ENCODE data around the gene ZNF488.

The ZNF488 gene

DNA sequence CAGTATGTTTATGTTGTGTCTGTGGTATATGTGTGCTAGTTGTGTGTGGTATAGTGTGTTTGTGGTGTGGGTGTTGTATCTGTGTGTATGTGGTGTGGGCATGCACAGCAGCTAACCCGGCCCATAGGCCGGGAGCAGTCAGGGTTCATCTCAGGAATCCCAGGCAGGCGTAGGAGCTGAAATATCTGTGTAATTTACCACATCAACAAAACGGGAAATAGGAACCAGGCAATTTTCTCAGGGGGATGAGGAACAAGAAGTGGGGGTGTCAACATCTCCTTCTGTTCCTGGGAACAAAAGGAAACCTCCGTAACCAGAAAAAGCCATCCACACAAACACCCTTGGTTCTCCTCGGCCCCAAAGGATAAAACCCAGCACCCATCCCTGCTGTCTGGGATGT lies 24.5 kb upstream of the ZNF488 start:
- no peak for DNase-seq
- ChIA-PET CTCF (no interaction called here), POLR2A (no interaction called here)
- no peak overlapping the region for H3K27ac ChIP-seq (ENCODE audit: insufficient read depth in 1 of 2, low read depth in 1 of 2, low read length in 2 of 2, poor library complexity in 1 of 2, severe bottlenecking in 2 of 2)
- WGBS (ENCODE audit: insufficient coverage), result no CpG with 5 or more reads among the region's 6 CpGs
- H3K36me3 ChIP-seq (ENCODE audit: control insufficient read depth in 4 of 4, insufficient read depth in 4 of 4, low read length in 3 of 4), result no peaks in the 10 kb centered on the region
- H3K9me3 ChIP-seq (ENCODE audit: control extremely low read depth in 1 of 5, control insufficient read depth in 4 of 5, insufficient read depth in 2 of 5, low read depth in 1 of 5, low read length in 4 of 5), result no peaks in the 10 kb centered on the region
- H3K4me3 ChIP-seq (ENCODE audit: control insufficient read depth in 1 of 7, extremely low read depth in 1 of 7, insufficient read depth in 4 of 7, low read depth in 2 of 7, low read length in 6 of 7), result no peak overlapping the region
- H3K27me3 ChIP-seq (replicated peaks in 2 of 5; ENCODE audit: control insufficient read depth in 4 of 5, insufficient read depth in 5 of 5, low read length in 4 of 5), result no peaks in the 10 kb centered on the region
- no peaks in the 10 kb centered on the region for H3K4me1 ChIP-seq (ENCODE audit: control extremely low read depth in 1 of 4, control insufficient read depth in 4 of 4, insufficient read depth in 4 of 4, low read length in 3 of 4)

DNA sequence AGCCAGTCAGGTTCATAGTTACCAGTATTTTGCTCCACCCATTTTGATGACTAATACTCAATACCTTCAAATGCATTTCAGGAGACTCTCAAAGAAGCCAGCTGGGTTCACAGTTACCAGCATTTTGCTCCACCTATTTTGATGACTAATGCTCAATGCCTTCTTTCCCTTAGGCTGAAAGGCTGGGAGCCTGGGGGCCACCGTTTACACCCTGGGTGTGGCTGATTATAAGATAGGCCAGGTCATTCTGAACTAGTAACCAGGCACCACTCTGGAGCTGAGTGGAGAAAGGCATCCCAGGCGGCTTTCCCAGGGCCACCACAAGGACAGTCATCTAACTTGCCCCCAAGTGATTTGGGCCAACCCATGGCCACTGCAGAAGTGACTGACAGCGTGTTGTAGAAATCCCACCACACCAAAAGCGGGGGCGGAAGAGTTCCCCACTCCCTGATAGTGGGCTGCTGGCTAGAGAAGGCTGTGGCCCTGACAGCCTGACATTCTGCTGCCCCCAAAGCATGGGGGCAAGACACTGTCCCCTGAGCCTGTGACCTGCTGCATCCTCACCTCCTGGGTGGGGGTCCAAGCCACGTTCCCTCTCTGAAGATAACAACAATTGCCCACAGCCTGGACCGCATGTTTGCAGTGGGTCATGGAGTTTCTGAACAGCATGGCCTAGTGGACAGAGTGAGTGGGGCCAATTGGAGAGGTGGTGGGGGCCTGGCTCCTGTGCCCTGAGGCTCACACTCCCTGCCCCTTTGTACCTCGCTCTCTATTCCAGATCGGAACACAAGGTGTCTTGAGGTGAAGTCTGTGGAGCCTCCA lies 23.0 kb upstream of the ZNF488 start:
- 94% methylated on average over 9 of the region's 9 CpGs for WGBS (ENCODE audit: insufficient coverage)
- Histone ChIP-seq H3K9me3 (ENCODE audit: control extremely low read depth in 1 of 5, control insufficient read depth in 4 of 5, insufficient read depth in 2 of 5, low read depth in 1 of 5, low read length in 4 of 5) (no peaks in the 10 kb centered on the region), H3K4me3 (ENCODE audit: control insufficient read depth in 1 of 7, extremely low read depth in 1 of 7, insufficient read depth in 4 of 7, low read depth in 2 of 7, low read length in 6 of 7) (no peak overlapping the region), H3K27me3 (replicated peaks in 2 of 5; ENCODE audit: control insufficient read depth in 4 of 5, insufficient read depth in 5 of 5, low read length in 4 of 5) (no peaks in the 10 kb centered on the region), H3K36me3 (ENCODE audit: control insufficient read depth in 4 of 4, insufficient read depth in 4 of 4, low read length in 3 of 4) (no peaks in the 10 kb centered on the region), H3K27ac (ENCODE audit: insufficient read depth in 1 of 2, low read depth in 1 of 2, low read length in 2 of 2, poor library complexity in 1 of 2, severe bottlenecking in 2 of 2) (no peak overlapping the region), H3K4me1 (ENCODE audit: control extremely low read depth in 1 of 4, control insufficient read depth in 4 of 4, insufficient read depth in 4 of 4, low read length in 3 of 4) (no peaks in the 10 kb centered on the region)
- CTCF ChIA-PET, result no interaction called here
- POLR2A ChIA-PET, result no interaction called here
- DNase-seq, result no peak

DNA sequence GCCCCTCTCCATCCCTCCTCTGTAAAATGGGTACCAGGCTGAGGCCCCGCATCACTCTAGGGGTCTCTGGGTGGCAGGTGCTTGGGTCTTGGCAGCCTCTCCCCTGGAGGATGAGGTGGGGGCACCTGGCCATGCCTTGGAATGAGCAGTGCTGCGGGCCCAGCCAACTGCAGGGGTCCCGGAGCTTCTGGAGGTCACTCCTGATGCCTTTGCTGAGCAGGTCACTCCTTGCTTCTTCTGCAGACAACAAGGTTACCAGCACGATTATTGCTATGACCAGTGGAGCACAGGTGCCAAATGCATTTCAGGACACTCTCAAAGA lies 22.4 kb upstream of the ZNF488 start:
- Histone ChIP-seq H3K4me3 (ENCODE audit: control insufficient read depth in 1 of 7, extremely low read depth in 1 of 7, insufficient read depth in 4 of 7, low read depth in 2 of 7, low read length in 6 of 7) (no peak overlapping the region), H3K9me3 (ENCODE audit: control extremely low read depth in 1 of 5, control insufficient read depth in 4 of 5, insufficient read depth in 2 of 5, low read depth in 1 of 5, low read length in 4 of 5) (no peaks in the 10 kb centered on the region), H3K27me3 (replicated peaks in 2 of 5; ENCODE audit: control insufficient read depth in 4 of 5, insufficient read depth in 5 of 5, low read length in 4 of 5) (no peaks in the 10 kb centered on the region), H3K4me1 (ENCODE audit: control extremely low read depth in 1 of 4, control insufficient read depth in 4 of 4, insufficient read depth in 4 of 4, low read length in 3 of 4) (no peaks in the 10 kb centered on the region), H3K27ac (ENCODE audit: insufficient read depth in 1 of 2, low read depth in 1 of 2, low read length in 2 of 2, poor library complexity in 1 of 2, severe bottlenecking in 2 of 2) (no peak overlapping the region), H3K36me3 (ENCODE audit: control insufficient read depth in 4 of 4, insufficient read depth in 4 of 4, low read length in 3 of 4) (no peaks in the 10 kb centered on the region)
- no peak for DNase-seq
- 100% methylated on average over 4 of the region's 4 CpGs for WGBS (ENCODE audit: insufficient coverage)
- ChIA-PET CTCF (no interaction called here), POLR2A (no interaction called here)

DNA sequence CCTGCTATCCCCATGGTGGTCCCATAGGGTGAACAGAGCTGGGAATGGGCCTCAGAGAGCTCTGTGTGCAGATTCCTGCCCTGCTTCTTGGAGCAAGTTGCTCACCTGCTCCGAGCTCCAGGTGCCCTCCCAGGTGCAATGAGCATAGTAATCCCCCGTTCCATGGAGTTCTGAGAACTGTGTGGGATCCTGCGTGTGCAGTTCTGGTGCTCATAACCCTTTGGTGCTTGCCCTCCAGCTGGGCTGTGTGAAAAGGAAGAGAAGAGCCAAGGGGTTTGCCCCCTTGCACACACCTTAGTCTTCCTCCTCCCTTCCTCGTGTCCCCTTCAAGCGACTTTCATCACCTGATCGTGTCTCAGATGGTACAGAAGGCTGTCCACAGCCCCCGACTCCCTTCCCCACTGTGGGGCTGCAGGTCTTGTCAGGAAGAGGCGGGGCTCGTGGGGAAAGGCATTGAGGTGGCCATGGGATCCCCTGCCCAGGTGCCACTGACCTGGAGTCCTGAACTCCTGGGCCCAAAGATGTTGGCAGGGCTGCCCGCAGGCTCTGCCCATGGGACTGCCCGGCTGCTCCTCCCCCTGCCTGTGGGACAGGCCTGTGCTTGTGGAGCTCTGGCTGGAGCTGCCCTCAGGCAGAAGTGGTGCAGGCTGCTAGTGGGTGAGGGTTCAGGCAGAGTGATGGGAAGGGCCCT lies 21.9 kb upstream of the ZNF488 start:
- Histone ChIP-seq H3K4me1 (ENCODE audit: control extremely low read depth in 1 of 4, control insufficient read depth in 4 of 4, insufficient read depth in 4 of 4, low read length in 3 of 4) (no peaks in the 10 kb centered on the region), H3K36me3 (ENCODE audit: control insufficient read depth in 4 of 4, insufficient read depth in 4 of 4, low read length in 3 of 4) (no peaks in the 10 kb centered on the region), H3K27ac (ENCODE audit: insufficient read depth in 1 of 2, low read depth in 1 of 2, low read length in 2 of 2, poor library complexity in 1 of 2, severe bottlenecking in 2 of 2) (no peak overlapping the region), H3K4me3 (ENCODE audit: control insufficient read depth in 1 of 7, extremely low read depth in 1 of 7, insufficient read depth in 4 of 7, low read depth in 2 of 7, low read length in 6 of 7) (no peak overlapping the region), H3K27me3 (replicated peaks in 2 of 5; ENCODE audit: control insufficient read depth in 4 of 5, insufficient read depth in 5 of 5, low read length in 4 of 5) (no peaks in the 10 kb centered on the region), H3K9me3 (ENCODE audit: control extremely low read depth in 1 of 5, control insufficient read depth in 4 of 5, insufficient read depth in 2 of 5, low read depth in 1 of 5, low read length in 4 of 5) (no peaks in the 10 kb centered on the region)
- CTCF ChIA-PET, result interaction anchor here (0.8 to 1.5 kb wide), 3 partner anchors 36 to 47 kb away, joined by 3 to 4 read pairs (median 3); no protein-coding TSS in a partner anchor
- 95% methylated on average over 7 of the region's 11 CpGs for WGBS (ENCODE audit: insufficient coverage)
- no peak for DNase-seq
- POLR2A ChIA-PET, result no interaction called here

DNA sequence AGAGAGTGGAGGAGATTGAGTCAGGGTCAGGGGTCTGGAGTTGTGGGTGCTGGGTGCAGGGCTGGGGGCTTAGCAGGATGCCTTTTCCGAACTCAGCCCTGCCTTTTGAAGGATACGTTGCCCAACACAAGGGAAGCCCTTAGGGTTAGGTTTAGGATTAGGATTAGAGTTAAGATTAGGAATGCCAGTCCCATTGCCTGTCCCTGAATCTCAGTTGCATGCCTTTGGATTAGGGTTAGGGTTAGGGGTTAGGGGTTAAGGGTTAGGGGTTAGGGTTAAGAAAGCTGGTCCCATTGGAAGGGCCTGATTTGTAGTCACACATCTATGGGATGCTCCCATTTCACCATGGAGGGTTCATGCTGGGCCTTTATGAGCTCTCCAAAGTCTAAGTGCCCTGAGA lies 20.8 kb upstream of the ZNF488 start:
- no CpG with 5 or more reads among the region's 2 CpGs for WGBS (ENCODE audit: insufficient coverage)
- POLR2A ChIA-PET, result no interaction called here

DNA sequence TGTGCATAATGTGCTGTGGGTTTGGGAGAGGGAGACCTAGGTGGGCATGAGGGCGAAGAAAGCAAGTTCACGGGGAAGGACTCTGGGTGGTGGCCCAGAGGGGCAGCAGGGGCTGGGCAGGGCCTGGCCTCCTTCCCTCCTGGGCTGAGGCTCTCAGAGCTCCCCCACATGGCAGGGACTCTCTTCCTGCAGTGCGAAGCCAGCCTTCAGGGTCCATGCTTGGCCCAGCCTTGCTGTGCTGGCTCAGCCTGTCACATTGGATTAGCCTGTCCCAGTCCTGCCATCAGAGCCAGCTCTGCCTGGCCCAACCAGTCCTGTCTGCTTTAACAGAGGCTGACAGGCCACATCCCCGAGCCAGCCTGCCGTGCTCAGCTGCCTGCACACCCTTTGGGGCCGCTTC lies 20.4 kb upstream of the ZNF488 start:
- Histone ChIP-seq H3K4me1 (ENCODE audit: control extremely low read depth in 1 of 4, control insufficient read depth in 4 of 4, insufficient read depth in 4 of 4, low read length in 3 of 4) (no peaks in the 10 kb centered on the region), H3K4me3 (ENCODE audit: control insufficient read depth in 1 of 7, extremely low read depth in 1 of 7, insufficient read depth in 4 of 7, low read depth in 2 of 7, low read length in 6 of 7) (no peak overlapping the region)
- CTCF ChIA-PET, result interaction anchor here (1.5 kb wide), 1 partner anchor 40 kb away, joined by 4 read pairs; no protein-coding TSS in a partner anchor

More for the DNA sequence above, 20.8 kb upstream of the ZNF488 start:
- H3K36me3 ChIP-seq (ENCODE audit: control insufficient read depth in 4 of 4, insufficient read depth in 4 of 4, low read length in 3 of 4), result no peaks in the 10 kb centered on the region
- no peak overlapping the region for H3K4me3 ChIP-seq (ENCODE audit: control insufficient read depth in 1 of 7, extremely low read depth in 1 of 7, insufficient read depth in 4 of 7, low read depth in 2 of 7, low read length in 6 of 7)
- peaks cover 0 to 2% (median 0%) of the 10 kb centered on the region in 5 experiments for H3K27me3 ChIP-seq (replicated peaks in 2 of 5; ENCODE audit: control insufficient read depth in 4 of 5, insufficient read depth in 5 of 5, low read length in 4 of 5)
- no peak for DNase-seq
- CTCF ChIA-PET, result interaction anchor here (0.8 to 1.5 kb wide), 3 partner anchors 37 to 46 kb away, joined by 3 to 4 read pairs (median 3); no protein-coding TSS in a partner anchor
- no peaks in the 10 kb centered on the region for H3K4me1 ChIP-seq (ENCODE audit: control extremely low read depth in 1 of 4, control insufficient read depth in 4 of 4, insufficient read depth in 4 of 4, low read length in 3 of 4)
- no peaks in the 10 kb centered on the region for H3K9me3 ChIP-seq (ENCODE audit: control extremely low read depth in 1 of 5, control insufficient read depth in 4 of 5, insufficient read depth in 2 of 5, low read depth in 1 of 5, low read length in 4 of 5)
- no peak overlapping the region for H3K27ac ChIP-seq (ENCODE audit: insufficient read depth in 1 of 2, low read depth in 1 of 2, low read length in 2 of 2, poor library complexity in 1 of 2, severe bottlenecking in 2 of 2)

More for the DNA sequence above, 20.4 kb upstream of the ZNF488 start:
- 91% methylated on average over 4 of the region's 6 CpGs for WGBS (ENCODE audit: insufficient coverage)
- no peaks in the 10 kb centered on the region for H3K9me3 ChIP-seq (ENCODE audit: control extremely low read depth in 1 of 5, control insufficient read depth in 4 of 5, insufficient read depth in 2 of 5, low read depth in 1 of 5, low read length in 4 of 5)
- H3K27ac ChIP-seq (ENCODE audit: insufficient read depth in 1 of 2, low read depth in 1 of 2, low read length in 2 of 2, poor library complexity in 1 of 2, severe bottlenecking in 2 of 2), result no peak overlapping the region
- no peaks in the 10 kb centered on the region for H3K36me3 ChIP-seq (ENCODE audit: control insufficient read depth in 4 of 4, insufficient read depth in 4 of 4, low read length in 3 of 4)
- DNase-seq, result no peak
- H3K27me3 ChIP-seq (replicated peaks in 2 of 5; ENCODE audit: control insufficient read depth in 4 of 5, insufficient read depth in 5 of 5, low read length in 4 of 5), result peaks cover 0 to 2% (median 0%) of the 10 kb centered on the region in 5 experiments
- POLR2A ChIA-PET, result no interaction called here

Data from common myeloid progenitor, CD34-positive (primary cell).